ENCODE results near the gene EIF6.
"Not testable (repeated sequence)": the region's sequence is repeated elsewhere in the genome, so short reads cannot be mapped to it uniquely, and the experiment has no call there.

EIF6 gene

DNA sequence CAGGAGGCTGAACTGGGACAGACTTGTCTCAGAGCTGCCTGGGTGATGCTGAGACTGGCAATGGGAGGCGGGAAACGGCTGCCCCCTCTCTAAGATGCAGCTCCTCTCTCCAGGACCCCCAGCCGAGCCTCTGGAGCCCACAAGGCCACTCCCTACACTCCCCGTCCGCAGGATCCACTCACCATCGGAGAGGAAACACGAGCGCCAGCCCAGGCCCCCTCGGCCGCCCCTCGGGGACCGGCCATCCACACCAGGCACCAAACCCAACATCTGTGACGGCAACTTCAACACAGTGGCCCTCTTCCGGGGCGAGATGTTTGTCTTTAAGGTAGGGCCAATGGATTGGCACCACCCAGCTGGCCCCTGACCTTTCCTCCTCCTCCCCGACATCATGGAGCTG is 17.5 kb downstream of the EIF6 start:
- H3K9me3 ChIP-seq (ENCODE audit: insufficient read depth, low read depth, low read length), result no peaks in the 10 kb centered on the region
- DNase-seq, result no peak
- peak overlapping the region; percentile 49 for H2BK5ac ChIP-seq (ENCODE audit: low read depth, low read length, poor library complexity)
- H3K79me1 ChIP-seq (ENCODE audit: low read length), result peaks cover 38% of the 10 kb centered on the region
- no peak overlapping the region for H3K4me3 ChIP-seq (ENCODE audit: low read depth, low read length)
- peak overlapping the region; percentile 35 for H3K18ac ChIP-seq (ENCODE audit: low read length)
- H3K79me2 ChIP-seq (ENCODE audit: control insufficient read depth, insufficient read depth, low read length, poor library complexity), result peaks cover 9% of the 10 kb centered on the region
- peak overlapping the region; percentile 71 for H2AK5ac ChIP-seq (ENCODE audit: low read length)
- WGBS (ENCODE audit: extremely low coverage, insufficient coverage, insufficient read length), result no CpG with 5 or more reads among the region's 16 CpGs
- no peak overlapping the region for H4K12ac ChIP-seq (ENCODE audit: low read depth, low read length)
- H3K23ac ChIP-seq (ENCODE audit: low read length), result no peak overlapping the region
- peak overlapping the region; percentile 69 for H2BK12ac ChIP-seq (ENCODE audit: low read length)
- H4K91ac ChIP-seq (ENCODE audit: low read depth, low read length), result peak overlapping the region; percentile 80
- peaks cover 0 to 2% of the 10 kb centered on the region in 2 experiments for H3K36me3 ChIP-seq (ENCODE audit: control insufficient read depth in 1 of 2, insufficient read depth in 2 of 2, low read length in 2 of 2)
- H4K8ac ChIP-seq (ENCODE audit: low read depth, low read length), result peak overlapping the region; percentile 2
- H3K27ac ChIP-seq (ENCODE audit: low read depth, low read length), result no peak overlapping the region
- H3K9ac ChIP-seq (ENCODE audit: low read length), result no peak overlapping the region
- H3K4me1 ChIP-seq (ENCODE audit: control insufficient read depth in 1 of 2, insufficient read depth in 2 of 2, low read length in 2 of 2), result peaks cover 44 to 46% of the 10 kb centered on the region in 2 experiments
- H3K27me3 ChIP-seq (ENCODE audit: insufficient read depth, low read length), result no peaks in the 10 kb centered on the region
- H3K4ac ChIP-seq (ENCODE audit: low read depth, low read length), result no peak overlapping the region
- H2BK120ac ChIP-seq (ENCODE audit: insufficient read depth, low read length, poor library complexity), result peak overlapping the region; percentile 15
- peak overlapping the region; percentile 30 for H3K14ac ChIP-seq (ENCODE audit: low read length)
- H2AFZ ChIP-seq (ENCODE audit: insufficient read depth, low read length, poor library complexity), result no peak overlapping the region
- no peak overlapping the region for H3K4me2 ChIP-seq (ENCODE audit: low read length)

DNA sequence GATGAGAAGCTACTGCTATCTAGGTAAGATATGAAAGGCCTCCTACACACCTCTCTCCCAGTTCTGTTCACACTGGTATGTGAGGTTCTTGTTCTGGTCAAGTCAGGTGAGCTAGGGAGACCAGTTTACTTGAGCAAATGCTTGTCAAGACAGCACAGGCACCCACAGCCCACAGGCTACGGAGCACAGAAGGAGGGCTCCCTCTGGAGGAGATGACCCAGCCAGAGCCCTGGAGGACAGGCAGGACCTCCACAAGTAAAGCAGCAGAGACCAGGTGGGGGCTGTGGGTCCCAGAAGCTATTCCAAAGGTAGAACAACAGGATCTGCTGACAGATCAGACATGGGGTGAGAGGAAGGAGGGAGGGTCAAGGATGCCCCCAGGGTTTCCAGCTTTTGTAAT is 19.8 kb downstream of the EIF6 start:
- no peak overlapping the region for H3K18ac ChIP-seq (ENCODE audit: low read length)

GRCh38 chr20:35263532-35264341 is 20.8 kb downstream of the EIF6 start:
- peak overlapping the region; percentile 59 for H3K14ac ChIP-seq (ENCODE audit: low read length)
- no CpG with 5 or more reads among the region's 17 CpGs for WGBS (ENCODE audit: extremely low coverage, insufficient coverage, insufficient read length)
- H4K8ac ChIP-seq (ENCODE audit: low read depth, low read length), result peak overlapping the region; percentile 90
- H3K18ac ChIP-seq (ENCODE audit: low read length), result peak overlapping the region; percentile 69
- peak overlapping the region; percentile 30 for H3K4me2 ChIP-seq (ENCODE audit: low read length)
- peak overlapping the region; percentile 5 for H2AFZ ChIP-seq (ENCODE audit: insufficient read depth, low read length, poor library complexity)
- H4K91ac ChIP-seq (ENCODE audit: low read depth, low read length), result peak overlapping the region; percentile 98
- H3K9ac ChIP-seq (ENCODE audit: low read length), result peak overlapping the region; percentile 59
- H3K23ac ChIP-seq (ENCODE audit: low read length), result peak overlapping the region; percentile 7
- peak overlapping the region; percentile 84 for H2BK12ac ChIP-seq (ENCODE audit: low read length)
- H3K27me3 ChIP-seq (ENCODE audit: insufficient read depth, low read length), result no peaks in the 10 kb centered on the region
- H4K12ac ChIP-seq (ENCODE audit: low read depth, low read length), result peak overlapping the region; percentile 26
- peaks cover 0 to 2% of the 10 kb centered on the region in 2 experiments for H3K36me3 ChIP-seq (ENCODE audit: control insufficient read depth in 1 of 2, insufficient read depth in 2 of 2, low read length in 2 of 2)
- H3K4me3 ChIP-seq (ENCODE audit: low read depth, low read length), result no peak overlapping the region
- peak overlapping the region; percentile 99 for H3K27ac ChIP-seq (ENCODE audit: low read depth, low read length)
- peak overlapping the region; percentile 56 for H3K4ac ChIP-seq (ENCODE audit: low read depth, low read length)
- H2AK5ac ChIP-seq (ENCODE audit: low read length), result peak overlapping the region; percentile 42
- no peak for DNase-seq
- peak overlapping the region; percentile 95 for H2BK5ac ChIP-seq (ENCODE audit: low read depth, low read length, poor library complexity)
- H3K79me2 ChIP-seq (ENCODE audit: control insufficient read depth, insufficient read depth, low read length, poor library complexity), result peaks cover 18% of the 10 kb centered on the region
- peaks cover 47 to 54% of the 10 kb centered on the region in 2 experiments for H3K4me1 ChIP-seq (ENCODE audit: control insufficient read depth in 1 of 2, insufficient read depth in 2 of 2, low read length in 2 of 2)
- no peaks in the 10 kb centered on the region for H3K9me3 ChIP-seq (ENCODE audit: insufficient read depth, low read depth, low read length)
- H3K79me1 ChIP-seq (ENCODE audit: low read length), result peaks cover 50% of the 10 kb centered on the region
- H2BK120ac ChIP-seq (ENCODE audit: insufficient read depth, low read length, poor library complexity), result peak overlapping the region; percentile 92

More for the DNA sequence above, 19.8 kb downstream of the EIF6 start:
- Histone ChIP-seq H3K27ac (ENCODE audit: low read depth, low read length) (peak overlapping the region; percentile 36), H3K4me2 (ENCODE audit: low read length) (no peak overlapping the region), H3K9ac (ENCODE audit: low read length) (no peak overlapping the region), H2BK5ac (ENCODE audit: low read depth, low read length, poor library complexity) (peak overlapping the region; percentile 31), H4K8ac (ENCODE audit: low read depth, low read length) (no peak overlapping the region), H4K91ac (ENCODE audit: low read depth, low read length) (no peak overlapping the region), H3K14ac (ENCODE audit: low read length) (no peak overlapping the region), H3K27me3 (ENCODE audit: insufficient read depth, low read length) (no peaks in the 10 kb centered on the region), H3K4me1 (ENCODE audit: control insufficient read depth in 1 of 2, insufficient read depth in 2 of 2, low read length in 2 of 2) (peaks cover 49 to 53% of the 10 kb centered on the region in 2 experiments), H3K79me1 (ENCODE audit: low read length) (peaks cover 51% of the 10 kb centered on the region), H3K4ac (ENCODE audit: low read depth, low read length) (no peak overlapping the region), H3K4me3 (ENCODE audit: low read depth, low read length) (no peak overlapping the region), H2BK120ac (ENCODE audit: insufficient read depth, low read length, poor library complexity) (no peak overlapping the region), H2AFZ (ENCODE audit: insufficient read depth, low read length, poor library complexity) (no peak overlapping the region), H4K12ac (ENCODE audit: low read depth, low read length) (no peak overlapping the region), H3K36me3 (ENCODE audit: control insufficient read depth in 1 of 2, insufficient read depth in 2 of 2, low read length in 2 of 2) (peaks cover 0 to 2% of the 10 kb centered on the region in 2 experiments), H3K79me2 (ENCODE audit: control insufficient read depth, insufficient read depth, low read length, poor library complexity) (peaks cover 18% of the 10 kb centered on the region), H2AK5ac (ENCODE audit: low read length) (no peak overlapping the region), H3K9me3 (ENCODE audit: insufficient read depth, low read depth, low read length) (no peaks in the 10 kb centered on the region), H2BK12ac (ENCODE audit: low read length) (no peak overlapping the region), H3K23ac (ENCODE audit: low read length) (no peak overlapping the region)
- peak; percentile 85 to 90 for DNase-seq
- WGBS (ENCODE audit: extremely low coverage, insufficient coverage, insufficient read length), result no CpG with 5 or more reads among the region's 1 CpG

GRCh38 chr20:35262731-35263531 is 21.6 kb downstream of the EIF6 start:
- Histone ChIP-seq H3K14ac (ENCODE audit: low read length) (peak overlapping the region; percentile 59), H2BK5ac (ENCODE audit: low read depth, low read length, poor library complexity) (peak overlapping the region; percentile 95), H4K91ac (ENCODE audit: low read depth, low read length) (peak overlapping the region; percentile 98), H2BK12ac (ENCODE audit: low read length) (peak overlapping the region; percentile 84), H2BK120ac (ENCODE audit: insufficient read depth, low read length, poor library complexity) (peak overlapping the region; percentile 92), H4K8ac (ENCODE audit: low read depth, low read length) (peak overlapping the region; percentile 90), H3K27ac (ENCODE audit: low read depth, low read length) (peak overlapping the region; percentile 99), H3K4ac (ENCODE audit: low read depth, low read length) (peak overlapping the region; percentile 56), H3K4me1 (ENCODE audit: control insufficient read depth in 1 of 2, insufficient read depth in 2 of 2, low read length in 2 of 2) (peaks cover 44 to 50% of the 10 kb centered on the region in 2 experiments), H3K79me2 (ENCODE audit: control insufficient read depth, insufficient read depth, low read length, poor library complexity) (peaks cover 16% of the 10 kb centered on the region), H3K4me2 (ENCODE audit: low read length) (peak overlapping the region; percentile 30), H3K79me1 (ENCODE audit: low read length) (peaks cover 46% of the 10 kb centered on the region)
- H3K36me3 ChIP-seq (ENCODE audit: control insufficient read depth in 1 of 2, insufficient read depth in 2 of 2, low read length in 2 of 2); H3K9me3 ChIP-seq (ENCODE audit: insufficient read depth, low read depth, low read length); H3K4me3 ChIP-seq (ENCODE audit: low read depth, low read length); H2AFZ ChIP-seq (ENCODE audit: insufficient read depth, low read length, poor library complexity); H3K18ac ChIP-seq (ENCODE audit: low read length); H3K23ac ChIP-seq (ENCODE audit: low read length); H3K27me3 ChIP-seq (ENCODE audit: insufficient read depth, low read length); H2AK5ac ChIP-seq (ENCODE audit: low read length); H4K12ac ChIP-seq (ENCODE audit: low read depth, low read length); H3K9ac ChIP-seq (ENCODE audit: low read length): not testable (repeated sequence)
- DNase-seq, result peak; percentile 35 to 40
- WGBS (ENCODE audit: extremely low coverage, insufficient coverage, insufficient read length), result no CpG with 5 or more reads among the region's 8 CpGs
